Measurements from ENCODE around the gene OTUD5.

DNA sequence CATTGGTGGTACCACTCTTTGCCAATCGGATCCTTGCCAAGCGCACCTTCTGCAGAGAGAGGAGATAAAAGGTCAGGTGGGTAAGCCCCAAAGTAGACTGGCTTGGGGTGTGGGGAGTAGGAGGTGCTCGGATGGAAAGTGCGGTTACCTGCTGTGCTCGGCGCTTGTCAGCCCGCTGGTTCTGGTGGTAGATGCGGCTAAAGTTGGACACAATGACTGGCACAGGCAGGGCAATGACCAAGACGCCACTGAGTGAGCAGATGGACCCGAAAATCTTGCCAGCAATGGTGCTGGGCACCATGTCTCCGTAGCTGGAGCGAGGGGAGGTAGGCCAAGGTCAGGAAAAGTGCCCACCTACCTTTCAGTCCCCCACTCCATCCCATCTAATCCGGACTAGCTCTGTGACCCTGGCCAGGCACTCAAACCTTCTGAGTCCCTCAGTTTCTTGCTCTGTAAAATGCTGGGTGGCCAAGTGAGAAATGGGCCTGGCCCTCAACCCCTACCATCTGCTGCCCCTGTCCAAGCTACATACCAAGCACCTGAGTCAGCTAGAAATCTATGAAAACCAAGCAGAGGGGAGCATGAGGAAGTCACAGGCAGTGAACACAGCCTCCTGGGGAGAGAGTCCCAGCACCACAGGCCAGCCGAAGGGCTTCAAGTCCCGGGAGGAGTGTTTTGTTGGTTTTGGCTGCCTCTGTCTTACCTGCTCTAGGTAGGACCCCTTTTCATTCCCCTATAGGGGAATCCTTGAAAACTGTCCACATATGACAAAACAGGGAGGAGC is 9.6 kb upstream of the OTUD5 start:
- TF ChIP-seq, protein P1, sequence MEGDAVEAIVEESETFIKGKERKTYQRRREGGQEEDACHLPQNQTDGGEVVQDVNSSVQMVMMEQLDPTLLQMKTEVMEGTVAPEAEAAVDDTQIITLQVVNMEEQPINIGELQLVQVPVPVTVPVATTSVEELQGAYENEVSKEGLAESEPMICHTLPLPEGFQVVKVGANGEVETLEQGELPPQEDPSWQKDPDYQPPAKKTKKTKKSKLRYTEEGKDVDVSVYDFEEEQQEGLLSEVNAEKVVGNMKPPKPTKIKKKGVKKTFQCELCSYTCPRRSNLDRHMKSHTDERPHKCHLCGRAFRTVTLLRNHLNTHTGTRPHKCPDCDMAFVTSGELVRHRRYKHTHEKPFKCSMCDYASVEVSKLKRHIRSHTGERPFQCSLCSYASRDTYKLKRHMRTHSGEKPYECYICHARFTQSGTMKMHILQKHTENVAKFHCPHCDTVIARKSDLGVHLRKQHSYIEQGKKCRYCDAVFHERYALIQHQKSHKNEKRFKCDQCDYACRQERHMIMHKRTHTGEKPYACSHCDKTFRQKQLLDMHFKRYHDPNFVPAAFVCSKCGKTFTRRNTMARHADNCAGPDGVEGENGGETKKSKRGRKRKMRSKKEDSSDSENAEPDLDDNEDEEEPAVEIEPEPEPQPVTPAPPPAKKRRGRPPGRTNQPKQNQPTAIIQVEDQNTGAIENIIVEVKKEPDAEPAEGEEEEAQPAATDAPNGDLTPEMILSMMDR (conservative IDR thresholded peaks at IDR 0.05): no peak
- no peak for TF ChIP-seq EZH2 (IDR thresholded peaks at IDR 0.05; ENCODE audit: low read depth)
